IPS-NIHi7 (cell line): Measurements from ENCODE around the gene CTIF.
"Not testable (repeated sequence)": the region's sequence is repeated elsewhere in the genome, so short reads cannot be mapped to it uniquely, and the experiment has no call there.

Experiments
- DNase-seq: peaks from one replicate; pipeline ENCODE4 v3.0.0; 2012; ENCODE audit warnings: mixed read lengths; ENCODE audit errors: extremely low spot score

Gene CTIF

GRCh38 chr18:48706731-48707130 is 167.9 kb downstream of the CTIF start:
- no peak for DNase-seq

- no peak for DNase-seq
Measured at GRCh38 chr18:48707636-48708296, 168.9 kb downstream of the CTIF start.

GRCh38 chr18:48708807-48709206 is 170.0 kb downstream of the CTIF start:
- DNase-seq: no peak

- DNase-seq: peak; percentile 75
Measured at GRCh38 chr18:48709371-48710062, 170.7 kb downstream of the CTIF start.

- DNase-seq: peak; percentile 73
Measured at GRCh38 chr18:48711651-48712486, 173.0 kb downstream of the CTIF start.

- no peak for DNase-seq
Measured at GRCh38 chr18:48713309-48713708, 174.5 kb downstream of the CTIF start.

- DNase-seq: peak; percentile 62
Measured at GRCh38 chr18:48714873-48715272, 176.0 kb downstream of the CTIF start.

- DNase-seq: no peak
Measured at GRCh38 chr18:48715711-48716361, 177.0 kb downstream of the CTIF start.

- not testable (repeated sequence) for DNase-seq
Measured at GRCh38 chr18:48717227-48717626, 178.4 kb downstream of the CTIF start.

GRCh38 chr18:48718251-48718959 is 179.6 kb downstream of the CTIF start:
- no peak for DNase-seq

GRCh38 chr18:48719388-48719787 is 180.6 kb downstream of the CTIF start:
- no peak for DNase-seq

- no peak for DNase-seq
Measured at GRCh38 chr18:48719974-48720654, 181.3 kb downstream of the CTIF start.

GRCh38 chr18:48720655-48721025 is 181.8 kb downstream of the CTIF start:
- no peak for DNase-seq

GRCh38 chr18:48721312-48721711 is 182.5 kb downstream of the CTIF start:
- no peak for DNase-seq

- DNase-seq: no peak
Measured at GRCh38 chr18:48723016-48723415, 184.2 kb downstream of the CTIF start.

- no peak for DNase-seq
Measured at GRCh38 chr18:48723837-48724236, 185.0 kb downstream of the CTIF start.

GRCh38 chr18:48724442-48724841 is 185.6 kb downstream of the CTIF start:
- no peak for DNase-seq

- no peak for DNase-seq
Measured at GRCh38 chr18:48724939-48725338, 186.1 kb downstream of the CTIF start.

GRCh38 chr18:48725562-48725961 is 186.7 kb downstream of the CTIF start:
- DNase-seq: no peak

GRCh38 chr18:48727681-48728080 is 188.8 kb downstream of the CTIF start:
- no peak for DNase-seq
